Measurements from ENCODE around the gene LUC7L3.

The LUC7L3 gene

DNA sequence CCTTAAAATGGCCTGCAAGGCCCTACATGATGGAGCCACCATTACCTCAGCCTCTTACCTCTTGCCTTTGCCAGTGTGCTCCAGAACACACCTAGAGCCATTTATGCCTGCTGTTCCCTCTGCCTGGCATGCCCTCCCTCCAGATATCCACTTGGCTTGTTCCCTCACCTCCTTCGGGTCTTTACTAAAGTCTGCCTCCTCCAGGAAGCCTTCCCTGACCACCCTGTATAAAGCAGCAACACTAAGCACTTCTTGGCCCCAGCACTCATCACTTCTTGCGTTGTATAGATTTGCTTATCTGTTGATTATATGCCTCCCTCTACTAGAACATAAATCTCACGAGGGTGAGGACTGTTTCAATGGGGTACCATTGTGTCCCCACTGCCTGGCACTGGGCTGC, 37.0 kb upstream of the LUC7L3 start:
- TF ChIP-seq, protein P1, sequence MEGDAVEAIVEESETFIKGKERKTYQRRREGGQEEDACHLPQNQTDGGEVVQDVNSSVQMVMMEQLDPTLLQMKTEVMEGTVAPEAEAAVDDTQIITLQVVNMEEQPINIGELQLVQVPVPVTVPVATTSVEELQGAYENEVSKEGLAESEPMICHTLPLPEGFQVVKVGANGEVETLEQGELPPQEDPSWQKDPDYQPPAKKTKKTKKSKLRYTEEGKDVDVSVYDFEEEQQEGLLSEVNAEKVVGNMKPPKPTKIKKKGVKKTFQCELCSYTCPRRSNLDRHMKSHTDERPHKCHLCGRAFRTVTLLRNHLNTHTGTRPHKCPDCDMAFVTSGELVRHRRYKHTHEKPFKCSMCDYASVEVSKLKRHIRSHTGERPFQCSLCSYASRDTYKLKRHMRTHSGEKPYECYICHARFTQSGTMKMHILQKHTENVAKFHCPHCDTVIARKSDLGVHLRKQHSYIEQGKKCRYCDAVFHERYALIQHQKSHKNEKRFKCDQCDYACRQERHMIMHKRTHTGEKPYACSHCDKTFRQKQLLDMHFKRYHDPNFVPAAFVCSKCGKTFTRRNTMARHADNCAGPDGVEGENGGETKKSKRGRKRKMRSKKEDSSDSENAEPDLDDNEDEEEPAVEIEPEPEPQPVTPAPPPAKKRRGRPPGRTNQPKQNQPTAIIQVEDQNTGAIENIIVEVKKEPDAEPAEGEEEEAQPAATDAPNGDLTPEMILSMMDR (conservative IDR thresholded peaks at IDR 0.05; ENCODE audit: control insufficient read depth, insufficient read depth, low read depth, low read length): no peak
- DNase-seq (ENCODE audit: low read depth): no peak
- H3K4me3 ChIP-seq (ENCODE audit: control insufficient read depth, low read depth, low read length): no peak overlapping the region

DNA sequence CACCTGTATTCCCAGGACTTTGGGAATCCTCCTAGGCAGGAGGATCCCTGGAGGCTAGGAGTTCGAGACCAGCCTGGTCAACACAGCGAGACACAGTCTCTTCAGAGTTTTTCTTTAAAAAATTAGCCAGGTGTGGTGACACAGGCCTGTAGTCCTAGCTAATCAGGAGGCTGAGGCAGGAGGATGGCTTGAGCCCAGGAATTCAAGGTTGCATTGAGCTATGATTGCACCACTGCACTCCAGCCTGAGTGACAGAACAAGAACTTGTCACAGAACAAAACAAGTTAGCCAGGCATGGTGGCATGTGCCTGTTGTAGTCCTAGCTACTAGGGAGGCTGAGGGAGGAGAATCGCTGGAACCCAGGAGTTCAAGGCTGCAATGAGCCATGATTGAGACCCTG, 36.5 kb upstream of the LUC7L3 start:
- no peak for DNase-seq (ENCODE audit: low read depth)
- TF ChIP-seq, protein P1 (conservative IDR thresholded peaks at IDR 0.05; ENCODE audit: control insufficient read depth, insufficient read depth, low read depth, low read length): no peak
- no peak overlapping the region for H3K4me3 ChIP-seq (ENCODE audit: control insufficient read depth, low read depth, low read length)

DNA sequence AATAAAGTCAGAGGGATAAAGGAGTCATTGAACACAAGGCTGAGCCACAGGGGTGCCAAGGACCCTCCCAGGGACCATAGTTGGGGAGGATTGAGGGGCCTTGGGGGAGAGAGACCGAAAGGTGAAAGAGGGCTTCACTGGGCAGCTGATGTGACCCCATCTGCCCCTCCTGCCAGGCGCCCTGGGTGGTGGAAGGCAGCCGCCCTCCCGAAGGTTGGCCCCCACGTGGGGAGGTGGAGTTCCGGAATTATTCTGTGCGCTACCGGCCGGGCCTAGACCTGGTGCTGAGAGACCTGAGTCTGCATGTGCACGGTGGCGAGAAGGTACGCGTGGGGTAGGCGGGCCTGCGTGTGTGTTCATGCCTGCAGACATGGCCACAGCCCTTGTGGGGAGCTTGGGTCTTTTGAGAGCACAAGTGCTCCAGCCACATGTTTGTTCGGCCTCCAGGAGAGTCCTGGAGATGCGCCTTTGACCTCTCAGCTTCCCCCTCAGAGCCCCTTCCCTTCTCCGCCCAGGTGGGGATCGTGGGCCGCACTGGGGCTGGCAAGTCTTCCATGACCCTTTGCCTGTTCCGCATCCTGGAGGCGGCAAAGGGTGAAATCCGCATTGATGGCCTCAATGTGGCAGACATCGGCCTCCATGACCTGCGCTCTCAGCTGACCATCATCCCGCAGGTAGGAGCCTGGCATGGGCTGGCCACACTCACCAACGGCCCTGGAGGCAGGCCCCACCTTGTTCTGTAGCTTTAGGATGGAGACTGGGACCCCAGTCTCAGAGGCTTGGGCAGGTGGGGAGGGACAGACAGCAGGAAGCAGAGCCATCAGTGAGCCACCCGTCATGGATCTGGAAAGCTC, 35.7 kb upstream of the LUC7L3 start:
- no peak overlapping the region for H3K4me3 ChIP-seq (ENCODE audit: control insufficient read depth, low read depth, low read length)
- TF ChIP-seq, protein P1 (conservative IDR thresholded peaks at IDR 0.05; ENCODE audit: control insufficient read depth, insufficient read depth, low read depth, low read length): no peak
- DNase-seq (ENCODE audit: low read depth): no peak

DNA sequence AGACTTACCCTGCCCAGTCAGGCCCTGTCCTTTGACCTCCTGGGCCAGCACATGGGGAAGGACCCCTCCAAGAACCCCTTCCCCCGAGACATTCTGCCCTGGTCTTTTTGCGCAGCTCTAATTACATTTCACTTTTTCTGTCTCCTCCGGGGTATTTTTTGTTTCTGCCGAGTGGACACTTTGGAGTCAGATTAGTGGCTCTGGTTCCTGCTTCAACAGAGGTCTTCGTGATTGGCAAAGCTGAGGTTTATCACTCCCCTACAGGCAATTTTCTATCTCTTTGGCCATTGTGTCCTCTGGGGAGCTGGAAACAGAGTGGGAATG, 35.2 kb upstream of the LUC7L3 start:
- DNase-seq (ENCODE audit: low read depth): no peak
- TF ChIP-seq, protein P1 (conservative IDR thresholded peaks at IDR 0.05; ENCODE audit: control insufficient read depth, insufficient read depth, low read depth, low read length): no peak
- no peak overlapping the region for H3K4me3 ChIP-seq (ENCODE audit: control insufficient read depth, low read depth, low read length)

DNA sequence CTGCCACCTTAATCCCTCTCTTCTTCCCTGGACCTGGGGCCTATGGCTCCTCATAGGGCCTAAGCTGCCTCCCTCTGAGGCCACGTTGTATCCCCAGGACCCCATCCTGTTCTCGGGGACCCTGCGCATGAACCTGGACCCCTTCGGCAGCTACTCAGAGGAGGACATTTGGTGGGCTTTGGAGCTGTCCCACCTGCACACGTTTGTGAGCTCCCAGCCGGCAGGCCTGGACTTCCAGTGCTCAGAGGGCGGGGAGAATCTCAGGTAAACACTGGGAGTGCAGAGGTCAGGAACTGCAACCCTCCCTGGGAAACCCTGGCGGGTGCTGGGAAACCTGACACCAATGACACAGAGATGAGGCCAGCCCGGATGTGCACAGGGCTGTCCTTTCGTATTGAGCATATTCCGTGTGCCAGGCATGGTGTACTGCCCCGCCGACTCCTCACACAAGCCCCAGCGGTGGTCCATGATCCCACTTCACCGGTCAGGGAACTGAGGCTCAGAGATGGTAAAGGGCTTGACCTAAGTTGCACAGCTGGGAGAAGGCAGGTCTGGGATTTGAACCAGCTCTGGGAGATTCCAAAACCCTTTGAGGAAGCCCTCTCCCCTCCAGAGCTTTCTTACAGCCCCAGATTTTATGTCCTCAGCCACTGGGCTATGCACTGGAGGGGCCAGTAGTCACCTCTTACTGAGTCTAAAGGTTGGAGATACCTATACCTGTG, 34.6 kb upstream of the LUC7L3 start:
- no peak overlapping the region for H3K4me3 ChIP-seq (ENCODE audit: control insufficient read depth, low read depth, low read length)
- DNase-seq (ENCODE audit: low read depth): no peak
- TF ChIP-seq, protein P1 (conservative IDR thresholded peaks at IDR 0.05; ENCODE audit: control insufficient read depth, insufficient read depth, low read depth, low read length): no peak

DNA sequence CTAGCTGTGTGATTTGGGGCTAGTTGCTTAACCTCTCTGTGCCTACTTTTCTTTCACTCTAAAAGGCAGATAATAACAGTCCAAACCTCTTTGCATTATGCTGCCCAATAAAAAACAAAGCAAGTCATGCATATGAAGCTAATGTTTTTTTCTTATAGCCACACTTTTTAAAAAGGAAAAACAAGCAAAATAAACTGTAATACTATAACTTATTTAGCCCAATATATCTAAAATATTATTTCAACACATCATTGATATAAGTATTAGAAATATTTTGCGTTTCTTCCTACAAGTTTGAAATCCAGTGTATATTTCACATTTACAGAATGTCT, 34.1 kb upstream of the LUC7L3 start:
- no peak for DNase-seq (ENCODE audit: low read depth)
- TF ChIP-seq, protein P1 (conservative IDR thresholded peaks at IDR 0.05; ENCODE audit: control insufficient read depth, insufficient read depth, low read depth, low read length): no peak

More for the DNA sequence above, 34.1 kb upstream of the LUC7L3 start:
- H3K4me3 ChIP-seq (ENCODE audit: control insufficient read depth, low read depth, low read length): no peak overlapping the region
